Measurements from ENCODE around the gene IRS1.
A peak's percentile ranks its signal among the peaks of the same experiment; 100 is the strongest.

IRS1 gene

GRCh38 chr2:226790011-226790410, 9.6 kb downstream of the IRS1 start:
- DNase-seq = no peak

- DNase-seq = no peak
Measured at GRCh38 chr2:226788881-226789490, 10.6 kb downstream of the IRS1 start.

- DNase-seq = no peak
Measured at GRCh38 chr2:226788064-226788463, 11.6 kb downstream of the IRS1 start.

GRCh38 chr2:226783885-226784284, 15.7 kb downstream of the IRS1 start:
- no peak for DNase-seq

GRCh38 chr2:226782092-226782713, 17.4 kb downstream of the IRS1 start:
- DNase-seq = no peak

- DNase-seq = no peak
Measured at GRCh38 chr2:226780431-226780830, 19.2 kb downstream of the IRS1 start.

GRCh38 chr2:226777611-226778010, 22.0 kb downstream of the IRS1 start:
- no peak for DNase-seq

GRCh38 chr2:226776104-226776503, 23.5 kb downstream of the IRS1 start:
- DNase-seq = no peak

GRCh38 chr2:226775032-226775509, 24.5 kb downstream of the IRS1 start:
- no peak for DNase-seq

- DNase-seq = no peak
Measured at GRCh38 chr2:226773291-226773690, 26.3 kb downstream of the IRS1 start.

GRCh38 chr2:226772389-226773179, 27.0 kb downstream of the IRS1 start:
- DNase-seq = peak; percentile 56

GRCh38 chr2:226771067-226771466, 28.6 kb downstream of the IRS1 start:
- no peak for DNase-seq

- DNase-seq = no peak
Measured at GRCh38 chr2:226767056-226767813, 32.4 kb downstream of the IRS1 start.

- DNase-seq = no peak
Measured at GRCh38 chr2:226766352-226767055, 33.1 kb downstream of the IRS1 start.

GRCh38 chr2:226763320-226763719, 36.3 kb downstream of the IRS1 start:
- DNase-seq = no peak

- no peak for DNase-seq
Measured at GRCh38 chr2:226761195-226761583, 38.4 kb downstream of the IRS1 start.

- DNase-seq = peak; percentile 79
Measured at GRCh38 chr2:226760412-226761194, 39.0 kb downstream of the IRS1 start.

- no peak for DNase-seq
Measured at GRCh38 chr2:226759768-226760167, 39.9 kb downstream of the IRS1 start.

- DNase-seq = no peak
Measured at GRCh38 chr2:226758921-226759640, 40.5 kb downstream of the IRS1 start.

- DNase-seq = peak; percentile 89
Measured at GRCh38 chr2:226756131-226756530, 43.5 kb downstream of the IRS1 start.

GRCh38 chr2:226755631-226756030, 44.0 kb downstream of the IRS1 start:
- DNase-seq = peak; percentile 44

Data from NCI-H226 (cell line).